Mucosa of descending colon (tissue), 3 donors: ENCODE measurements around the gene SOX5. TPM values are rescaled to one million over a fixed set of nuclear protein-coding genes. Genes with fewer than 3 reads are reported as not detected.

ENCODE experiments used
- ATAC-seq: fragments of 200-7000 bp; cut with Tn5 transposase; one replicate; pipeline ENCODE4 v1.9.1; 2020; ENCODE audit warnings: mild to moderate bottlenecking, moderate library complexity
- DNase-seq, 3 donors: peaks; one replicate each; pipeline ENCODE4 v3.0.0-alpha.2; 2020
- H3K36me3 ChIP-seq: fragments of 200-600 bp; one replicate; pipeline ENCODE4 v1.8.0; 2021; ENCODE audit warnings: low read depth, mild to moderate bottlenecking
- H3K4me1 ChIP-seq: fragments of 200-600 bp; one replicate; pipeline ENCODE4 v1.8.0; 2021; ENCODE audit warnings: low read depth, mild to moderate bottlenecking
- H3K4me3 ChIP-seq: fragments of 200-600 bp; one replicate; pipeline ENCODE4 v1.8.0; 2021; ENCODE audit warnings: mild to moderate bottlenecking
- H3K9me3 ChIP-seq: fragments of 200-600 bp; one replicate; pipeline ENCODE4 v1.8.0; 2021; ENCODE audit warnings: mild to moderate bottlenecking
- intact Hi-C, 2 donors: fragments of 100-400 bp; cut with DNase I in 1 of 2; cut with micrococcal nuclease in 1 of 2; formaldehyde crosslinking; loops; one replicate each; pipeline versions ENCODE4 v1.11.0 to v1.11.1; 2022; cut with DNase I, micrococcal nuclease
- total RNA-seq, 3 donors: library from RNA; stranded (reverse); fragmentation: NEBNext Ultra II Directional in 2 of 3; extraction: Animal tissue kit (Norgen Biotek cat#: 25700) in 2 of 3; gene quantifications; one replicate each; pipeline versions ENCODE4 v1.2.1 to v1.2.4, GENCODE V29; 2021 to 2023
- TF ChIP-seq, protein P1 (sequence below): fragments of 200-600 bp; IDR thresholded peaks from one replicate; pipeline ENCODE4 v1.8.0; 2022; ENCODE audit warnings: antibody characterized with exemption, mild to moderate bottlenecking
- donor health status: DM: no; HTN: no; CAD: no; lungs with moderate emphysema.
- donor health status: DM: no; HTN: no; CAD: no.
- donor health status: DM: no; HTN: yes; CAD: no.

Gene SOX5
- total RNA-seq, 3 donors from 2014 or later, result 2.8 to 13.0 (median 3.3) TPM

DNA sequence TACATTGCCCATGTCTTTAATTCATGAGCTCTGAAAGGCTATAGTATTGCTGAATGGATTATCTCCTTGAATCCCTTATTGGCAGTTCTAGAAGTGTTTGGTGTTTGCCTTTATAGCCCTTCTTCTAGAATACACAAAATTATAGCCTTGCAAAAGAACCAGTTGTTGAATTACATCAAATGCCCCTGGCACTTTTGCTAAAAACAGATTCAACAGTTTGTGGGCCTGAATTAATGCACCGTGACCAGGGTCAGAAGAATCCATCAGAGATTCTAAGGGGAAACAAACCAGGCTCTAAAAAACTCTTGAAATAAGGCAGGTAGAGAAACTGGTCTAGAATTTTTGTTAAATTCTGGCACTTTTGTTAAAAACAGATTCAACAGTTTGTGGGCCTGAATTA lies 197.8 kb downstream of the SOX5 start:
- H3K4me1 ChIP-seq, result no peaks in the 10 kb centered on the region
- ATAC-seq (no peak), DNase-seq (no peak)
- intact Hi-C loops, result no loop called here
- TF ChIP-seq, protein P1, sequence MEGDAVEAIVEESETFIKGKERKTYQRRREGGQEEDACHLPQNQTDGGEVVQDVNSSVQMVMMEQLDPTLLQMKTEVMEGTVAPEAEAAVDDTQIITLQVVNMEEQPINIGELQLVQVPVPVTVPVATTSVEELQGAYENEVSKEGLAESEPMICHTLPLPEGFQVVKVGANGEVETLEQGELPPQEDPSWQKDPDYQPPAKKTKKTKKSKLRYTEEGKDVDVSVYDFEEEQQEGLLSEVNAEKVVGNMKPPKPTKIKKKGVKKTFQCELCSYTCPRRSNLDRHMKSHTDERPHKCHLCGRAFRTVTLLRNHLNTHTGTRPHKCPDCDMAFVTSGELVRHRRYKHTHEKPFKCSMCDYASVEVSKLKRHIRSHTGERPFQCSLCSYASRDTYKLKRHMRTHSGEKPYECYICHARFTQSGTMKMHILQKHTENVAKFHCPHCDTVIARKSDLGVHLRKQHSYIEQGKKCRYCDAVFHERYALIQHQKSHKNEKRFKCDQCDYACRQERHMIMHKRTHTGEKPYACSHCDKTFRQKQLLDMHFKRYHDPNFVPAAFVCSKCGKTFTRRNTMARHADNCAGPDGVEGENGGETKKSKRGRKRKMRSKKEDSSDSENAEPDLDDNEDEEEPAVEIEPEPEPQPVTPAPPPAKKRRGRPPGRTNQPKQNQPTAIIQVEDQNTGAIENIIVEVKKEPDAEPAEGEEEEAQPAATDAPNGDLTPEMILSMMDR, result no peak
- no peaks in the 10 kb centered on the region for H3K36me3 ChIP-seq
- no peak overlapping the region for H3K4me3 ChIP-seq
- no peaks in the 10 kb centered on the region for H3K9me3 ChIP-seq

DNA sequence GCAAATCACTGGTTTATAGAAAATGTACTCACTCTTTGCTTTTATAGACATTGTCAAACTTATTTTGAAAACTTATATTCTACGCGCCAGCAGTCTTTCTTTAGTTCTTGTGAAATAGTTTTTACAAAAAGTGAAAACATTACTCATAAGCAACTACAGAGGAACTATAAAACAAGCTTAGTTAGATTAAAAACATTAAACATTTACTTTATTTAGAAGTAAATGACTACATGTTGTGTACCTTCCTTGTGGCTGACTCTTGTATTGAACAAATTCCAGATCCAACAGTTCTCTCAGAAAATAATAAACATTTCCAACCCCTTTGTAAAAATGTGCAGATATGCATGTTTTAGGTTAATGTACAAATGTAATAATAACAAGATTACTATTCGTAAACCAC lies 198.5 kb downstream of the SOX5 start:
- ATAC-seq, result no peak
- no peaks in the 10 kb centered on the region for H3K9me3 ChIP-seq
- TF ChIP-seq, protein P1, result no peak
- no peaks in the 10 kb centered on the region for H3K36me3 ChIP-seq
- DNase-seq, result no peak
- intact Hi-C loops, result no loop called here
- H3K4me3 ChIP-seq, result no peak overlapping the region
- no peaks in the 10 kb centered on the region for H3K4me1 ChIP-seq

DNA sequence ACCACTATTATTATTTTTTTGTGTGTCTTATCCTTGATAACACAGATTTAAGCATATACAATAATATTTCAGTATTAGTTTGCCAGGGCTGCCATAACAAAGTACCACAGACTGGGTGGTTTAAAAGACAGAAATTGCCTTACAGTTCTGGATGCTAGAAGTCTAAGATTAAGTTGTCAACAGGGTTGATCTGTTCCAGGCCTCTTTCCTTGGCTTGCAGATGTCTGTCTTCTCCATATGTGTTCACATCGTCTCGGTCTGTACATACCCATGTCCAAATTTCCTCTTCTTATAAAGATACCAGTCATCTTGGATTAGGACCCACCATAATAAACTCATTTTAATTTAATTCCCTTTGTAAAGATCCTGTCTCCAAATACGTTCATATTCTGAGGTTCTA lies 204.8 kb downstream of the SOX5 start:
- ATAC-seq (no peak), DNase-seq (no peak)
- H3K4me3 ChIP-seq, result no peak overlapping the region
- H3K36me3 ChIP-seq, result no peaks in the 10 kb centered on the region
- TF ChIP-seq, protein P1, result no peak
- no peaks in the 10 kb centered on the region for H3K9me3 ChIP-seq
- no peaks in the 10 kb centered on the region for H3K4me1 ChIP-seq
- intact Hi-C loops, result no loop called here

DNA sequence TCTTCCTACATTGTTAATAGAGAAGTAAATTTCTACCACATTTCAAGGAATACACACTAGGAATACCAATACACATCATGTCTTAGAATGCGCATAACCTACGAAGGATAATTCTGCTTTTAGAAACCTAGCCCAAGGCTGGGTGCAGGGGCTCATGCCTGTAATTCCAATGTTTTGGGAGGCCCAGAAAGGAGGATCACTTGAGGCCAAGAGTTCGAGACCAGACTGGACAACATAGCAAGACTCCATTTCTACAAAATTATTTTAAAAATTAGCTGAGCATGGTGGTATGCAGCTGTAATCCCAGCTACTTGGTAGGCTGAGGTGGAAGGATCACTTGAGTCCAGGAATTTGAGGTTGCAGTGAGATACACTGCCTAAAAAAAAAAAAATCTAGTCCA lies 206.9 kb downstream of the SOX5 start:
- TF ChIP-seq, protein P1, result no peak
- H3K9me3 ChIP-seq, result no peaks in the 10 kb centered on the region
- H3K36me3 ChIP-seq, result no peaks in the 10 kb centered on the region
- intact Hi-C loops, result no loop called here
- ATAC-seq (no peak), DNase-seq (no peak)
- H3K4me3 ChIP-seq, result no peak overlapping the region
- H3K4me1 ChIP-seq, result no peaks in the 10 kb centered on the region

DNA sequence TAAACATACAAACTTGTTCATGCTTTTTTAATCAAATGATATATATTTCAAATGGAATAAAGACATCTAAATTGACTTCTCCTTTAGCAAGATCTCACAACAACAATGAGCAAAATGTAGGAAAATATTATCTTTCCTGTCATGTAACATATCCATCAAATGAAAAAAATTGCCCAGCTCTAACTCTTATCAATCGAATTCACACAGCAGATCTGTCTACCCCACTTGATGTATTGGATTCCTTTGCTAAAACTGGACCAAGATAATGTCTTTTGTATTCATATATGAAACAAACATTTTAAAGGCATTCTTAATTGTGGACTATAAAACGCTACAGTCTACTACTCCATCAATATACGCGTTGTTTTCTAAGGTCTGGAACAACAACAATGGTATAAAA lies 218.0 kb downstream of the SOX5 start:
- no peak overlapping the region for H3K4me3 ChIP-seq
- ATAC-seq, result no peak
- TF ChIP-seq, protein P1, result no peak
- H3K4me1 ChIP-seq, result no peaks in the 10 kb centered on the region
- no peaks in the 10 kb centered on the region for H3K9me3 ChIP-seq
- no peak for DNase-seq
- intact Hi-C loops, result no loop called here
- no peaks in the 10 kb centered on the region for H3K36me3 ChIP-seq

DNA sequence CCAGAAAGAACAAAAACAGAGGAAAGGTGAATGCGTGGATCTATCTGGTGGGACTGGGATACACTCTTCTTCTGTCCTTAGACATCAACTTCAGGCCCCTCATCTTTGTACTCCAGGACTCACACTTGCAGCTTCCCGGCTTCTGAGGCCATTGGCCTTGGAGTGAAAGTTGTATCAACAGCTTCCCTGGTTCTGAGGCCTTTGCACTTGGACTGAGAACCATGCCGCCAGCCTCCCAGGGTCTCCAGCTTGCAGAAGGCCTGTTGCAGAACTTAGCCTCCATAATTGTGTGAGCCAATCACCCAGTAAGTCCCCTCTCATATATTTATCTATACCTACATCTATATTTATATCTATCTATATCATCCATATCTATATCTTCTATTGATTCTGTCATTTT lies 218.4 kb downstream of the SOX5 start:
- Histone ChIP-seq H3K36me3 (no peaks in the 10 kb centered on the region), H3K4me1 (no peaks in the 10 kb centered on the region), H3K9me3 (no peaks in the 10 kb centered on the region), H3K4me3 (no peak overlapping the region)
- DNase-seq, result no peak
- intact Hi-C loops, result no loop called here
- TF ChIP-seq, protein P1, result no peak
- ATAC-seq, result no peak
